SK-N-SH treated with all-trans-retinoic acid at 6 μM for 48 hours (cell line): ENCODE results near the gene ZFHX3.

Experiments used
- GLIS3 ChIP-seq: fragments of 250-450 bp; sonication (Bioruptor Pico); IDR thresholded peaks from 2 replicates; pipeline ENCODE4 v1.5.0; 2020; ENCODE audit warnings: mild to moderate bottlenecking, moderate library complexity
- RARB ChIP-seq: fragments of 250-450 bp; sonication (Bioruptor Pico); IDR thresholded peaks from 2 replicates; pipeline ENCODE4 v1.8.0; 2021; ENCODE audit warnings: mild to moderate bottlenecking, moderate library complexity
- TCF4 ChIP-seq: fragments of 250-450 bp; sonication (Bioruptor Pico); IDR thresholded peaks from 2 replicates; pipeline ENCODE4 v1.8.0; 2021; ENCODE audit warnings: mild to moderate bottlenecking, moderate library complexity, borderline replicate concordance
- ZFP30 ChIP-seq: fragments of 450-650 bp; formaldehyde crosslinking; IDR thresholded peaks from 2 replicates; pipeline ENCODE4 v1.5.0; 2022; ENCODE audit warnings: mild to moderate bottlenecking, moderate library complexity
- ZNF565 ChIP-seq: fragments of 450-650 bp; formaldehyde crosslinking; conservative IDR thresholded peaks from 2 replicates; pipeline ENCODE4 v1.5.0; 2020; ENCODE audit warnings: low read depth, mild to moderate bottlenecking, moderate library complexity
- ZNF8 ChIP-seq: fragments of 450-650 bp; formaldehyde crosslinking; IDR thresholded peaks from 2 replicates; pipeline ENCODE4 v1.5.0; 2020; ENCODE audit warnings: mild to moderate bottlenecking, moderate library complexity
- TF ChIP-seq, protein P1 (sequence below): fragments of 250-450 bp; sonication (Bioruptor Pico); IDR thresholded peaks from 2 replicates; pipeline ENCODE4 v1.8.0; 2021; ENCODE audit warnings: low read depth, mild to moderate bottlenecking, moderate library complexity, borderline replicate concordance
- TF ChIP-seq, protein P2 (sequence below): fragments of 250-450 bp; sonication (Bioruptor Pico); IDR thresholded peaks from 2 replicates; pipeline ENCODE4 v1.8.0; 2020; ENCODE audit warnings: mild to moderate bottlenecking, moderate library complexity, borderline replicate concordance

DNA sequence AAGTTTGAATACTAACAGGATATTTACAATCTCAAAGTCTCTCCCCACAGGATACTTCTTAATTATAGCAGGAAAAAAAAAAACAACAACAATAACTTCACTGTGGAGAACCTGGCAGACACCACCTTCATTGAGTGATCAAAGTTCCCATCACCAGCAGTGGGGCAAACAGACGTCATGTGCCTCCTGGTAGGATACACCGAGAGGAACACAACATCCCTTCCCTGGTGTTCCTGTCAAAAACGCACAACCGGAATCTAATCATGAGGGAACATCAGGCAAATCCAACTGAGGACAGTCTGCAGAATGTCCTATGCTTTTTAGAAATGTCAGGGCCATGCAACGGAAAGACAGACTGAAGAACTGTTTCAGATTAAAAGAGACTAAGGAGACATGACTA, 80.0 kb downstream of the ZFHX3 start:
- TF ChIP-seq, protein P1, sequence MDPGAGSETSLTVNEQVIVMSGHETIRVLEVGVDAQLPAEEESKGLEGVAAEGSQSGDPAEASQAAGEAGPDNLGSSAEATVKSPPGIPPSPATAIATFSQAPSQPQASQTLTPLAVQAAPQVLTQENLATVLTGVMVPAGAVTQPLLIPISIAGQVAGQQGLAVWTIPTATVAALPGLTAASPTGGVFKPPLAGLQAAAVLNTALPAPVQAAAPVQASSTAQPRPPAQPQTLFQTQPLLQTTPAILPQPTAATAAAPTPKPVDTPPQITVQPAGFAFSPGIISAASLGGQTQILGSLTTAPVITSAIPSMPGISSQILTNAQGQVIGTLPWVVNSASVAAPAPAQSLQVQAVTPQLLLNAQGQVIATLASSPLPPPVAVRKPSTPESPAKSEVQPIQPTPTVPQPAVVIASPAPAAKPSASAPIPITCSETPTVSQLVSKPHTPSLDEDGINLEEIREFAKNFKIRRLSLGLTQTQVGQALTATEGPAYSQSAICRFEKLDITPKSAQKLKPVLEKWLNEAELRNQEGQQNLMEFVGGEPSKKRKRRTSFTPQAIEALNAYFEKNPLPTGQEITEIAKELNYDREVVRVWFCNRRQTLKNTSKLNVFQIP (CRISPR knock-in tag), result no peak
- TF ChIP-seq GLIS3 (CRISPR knock-in tag) (no peak), TCF4 (no peak), RARB (CRISPR knock-in tag) (no peak), ZFP30 (CRISPR knock-in tag) (no peak), ZNF8 (CRISPR knock-in tag) (no peak), ZNF565 (CRISPR knock-in tag) (no peak)
- TF ChIP-seq, protein P2, sequence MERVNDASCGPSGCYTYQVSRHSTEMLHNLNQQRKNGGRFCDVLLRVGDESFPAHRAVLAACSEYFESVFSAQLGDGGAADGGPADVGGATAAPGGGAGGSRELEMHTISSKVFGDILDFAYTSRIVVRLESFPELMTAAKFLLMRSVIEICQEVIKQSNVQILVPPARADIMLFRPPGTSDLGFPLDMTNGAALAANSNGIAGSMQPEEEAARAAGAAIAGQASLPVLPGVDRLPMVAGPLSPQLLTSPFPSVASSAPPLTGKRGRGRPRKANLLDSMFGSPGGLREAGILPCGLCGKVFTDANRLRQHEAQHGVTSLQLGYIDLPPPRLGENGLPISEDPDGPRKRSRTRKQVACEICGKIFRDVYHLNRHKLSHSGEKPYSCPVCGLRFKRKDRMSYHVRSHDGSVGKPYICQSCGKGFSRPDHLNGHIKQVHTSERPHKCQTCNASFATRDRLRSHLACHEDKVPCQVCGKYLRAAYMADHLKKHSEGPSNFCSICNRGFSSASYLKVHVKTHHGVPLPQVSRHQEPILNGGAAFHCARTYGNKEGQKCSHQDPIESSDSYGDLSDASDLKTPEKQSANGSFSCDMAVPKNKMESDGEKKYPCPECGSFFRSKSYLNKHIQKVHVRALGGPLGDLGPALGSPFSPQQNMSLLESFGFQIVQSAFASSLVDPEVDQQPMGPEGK (CRISPR knock-in tag), result no peak
